HepG2 (cell line): ENCODE results near the gene TBX21. TPM values are rescaled to one million over a fixed set of nuclear protein-coding genes. Genes with fewer than 3 reads are reported as not detected.

Source experiments
- ATAC-seq: fragments of 200-7000 bp; cut with Tn5 transposase; 3 replicates; pipeline ENCODE4 v1.9.1; 2020; ENCODE audit warnings: mild to moderate bottlenecking, moderate library complexity
- BruUV-seq: library from RNA; stranded (reverse); fragments of 400-500 nt; replicated peaks from 2 replicates; lab custom pipeline; 2021; lab: Mats Ljungman, UMichigan
- CTCF ChIA-PET: fragments of 300-600 bp; formaldehyde crosslinking; extraction: SDS; loops from one replicate; lab custom pipeline; 2021; ENCODE audit warnings: low total read pairs, inconsistent platforms, low intra/inter-chr PET ratio; lab: Yijun Ruan, JAX
- POLR2A ChIA-PET: fragments of 350-600 bp; sonication (Branson Sonifier 250); formaldehyde crosslinking; loops from one replicate; lab custom pipeline; 2020; ENCODE audit warnings: antibody characterized with exemption, inconsistent platforms; lab: Yijun Ruan, JAX
- DNase-seq: peaks from one replicate; pipeline ENCODE4 v3.0.0-alpha.2; 2015; ENCODE audit warnings: low spot score
- FAIRE-seq: peaks from 3 replicates; lab custom pipeline; 2011; peaks lifted over from hg19 to GRCh38; lab: Jason Lieb, UNC
- H2AFZ ChIP-seq: one replicate; pipeline ENCODE4 v1.6.1; 2011; ENCODE audit warnings: low read length, inconsistent platforms
- H3K27ac ChIP-seq: fragments of 300-600 bp; 3 replicates; pipeline ENCODE4 v1.8.0; 2011; ENCODE audit warnings: mixed run types, mild to moderate bottlenecking, mixed read lengths, low read length, inconsistent platforms; ENCODE audit not compliant: insufficient read depth; ENCODE audit errors: extremely low read length
- H3K27me3 ChIP-seq, 2 experiments: fragments of 200-600 bp in 1 of 2; 2 replicates in 1 of 2; 3 replicates in 1 of 2; pipeline versions ENCODE4 v1.6.0 to v1.8.0; 2011; ENCODE audit warnings: low read length in 2 of 2, mild to moderate bottlenecking in 2 of 2, moderate library complexity in 2 of 2, inconsistent platforms in 1 of 2; ENCODE audit not compliant: insufficient read depth in 2 of 2, control insufficient read depth in 1 of 2
- H3K36me3 ChIP-seq, 2 experiments: fragments of 200-600 bp in 1 of 2; replicated peaks in 1 of 2; 2 replicates in 1 of 2; 3 replicates in 1 of 2; pipeline versions ENCODE4 v1.5.1 to v1.8.0; 2011; ENCODE audit warnings: low read length in 2 of 2, inconsistent platforms in 1 of 2; ENCODE audit not compliant: insufficient read depth in 2 of 2, control insufficient read depth in 1 of 2
- H3K4me1 ChIP-seq: 2 replicates; pipeline ENCODE4 v1.5.1; 2012; ENCODE audit warnings: low read length, inconsistent platforms; ENCODE audit not compliant: insufficient read depth
- H3K4me2 ChIP-seq: 2 replicates; pipeline ENCODE4 v1.6.0; 2011; ENCODE audit warnings: low read depth, low read length, inconsistent platforms
- H3K4me3 ChIP-seq, 3 experiments: fragments of 200-600 bp in 1 of 3; sonication (generic), shearing (Covaris generic) in 1 of 3; replicated peaks in 1 of 3; 2 replicates each; pipeline ENCODE4 v1.5.1; 2011 to 2016; ENCODE audit warnings: low read length in 3 of 3, inconsistent platforms in 2 of 3, low read depth in 2 of 3, mild to moderate bottlenecking in 2 of 3, control low read depth in 1 of 3, mixed read lengths in 1 of 3; ENCODE audit not compliant: insufficient read depth in 1 of 3
- H3K79me2 ChIP-seq: one replicate; pipeline ENCODE4 v1.6.1; 2011; ENCODE audit warnings: low read length, inconsistent platforms; ENCODE audit not compliant: insufficient read depth
- H3K9ac ChIP-seq: 2 replicates; pipeline ENCODE4 v1.6.0; 2011; ENCODE audit warnings: mild to moderate bottlenecking, low read depth, low read length, inconsistent platforms; ENCODE audit not compliant: insufficient read depth
- H3K9me3 ChIP-seq: 2 replicates; pipeline ENCODE4 v1.5.1; 2012; ENCODE audit warnings: mild to moderate bottlenecking, low read length
- H4K20me1 ChIP-seq: 2 replicates; pipeline ENCODE4 v1.6.0; 2011; ENCODE audit warnings: inconsistent platforms, mild to moderate bottlenecking, low read length, moderate library complexity; ENCODE audit not compliant: insufficient read depth
- EHMT2 ChIP-seq: fragments of 200-600 bp; sonication (generic); IDR thresholded peaks from 2 replicates; pipeline ENCODE4 v1.7.0; 2017; ENCODE audit warnings: antibody characterized with exemption, low read depth, low read length, borderline replicate concordance
- EZH2 ChIP-seq: conservative IDR thresholded peaks from 2 replicates; pipeline ENCODE4 v1.6.1; 2012; ENCODE audit warnings: mild to moderate bottlenecking, low read depth, low read length, moderate library complexity
- GMEB1 ChIP-seq: sonication (generic); formaldehyde crosslinking; IDR thresholded peaks from 2 replicates; pipeline ENCODE4 v1.5.1; 2020; ENCODE audit warnings: missing genetic modification reagents, mild to moderate bottlenecking, borderline replicate concordance
- HMGXB4 ChIP-seq, 2 experiments: sonication (generic) in 1 of 2; formaldehyde crosslinking in 1 of 2; IDR thresholded peaks; 2 replicates each; pipeline versions ENCODE4 v1.4.0 to v1.6.1; 2018 to 2020; ENCODE audit warnings: missing genetic modification reagents in 2 of 2, borderline replicate concordance in 1 of 2, low read depth in 1 of 2, mild to moderate bottlenecking in 1 of 2, missing biosample characterization in 1 of 2
- HNRNPL ChIP-seq: fragments of 200-400 bp; formaldehyde crosslinking; IDR thresholded peaks from 2 replicates; pipeline ENCODE4 v1.6.1; 2017; ENCODE audit warnings: mild to moderate bottlenecking, low read depth, low read length
- IKZF4 ChIP-seq: sonication (generic); formaldehyde crosslinking; IDR thresholded peaks from 2 replicates; pipeline ENCODE4 v1.5.1; 2020; ENCODE audit warnings: borderline replicate concordance, mild to moderate bottlenecking, low read depth, missing genetic modification reagents; ENCODE audit errors: not compliant biosample characterization
- MAFK ChIP-seq, 2 experiments: IDR thresholded peaks in 1 of 2; conservative IDR thresholded peaks in 1 of 2; 2 replicates each; pipeline ENCODE4 v1.6.1; 2011; ENCODE audit warnings: improper control_type of control experiment in 2 of 2, low read length in 2 of 2
- RBM39 ChIP-seq: fragments of 200-400 bp; formaldehyde crosslinking; IDR thresholded peaks from one replicate; pipeline ENCODE4 v1.6.1; 2018; ENCODE audit warnings: antibody characterized with exemption, mild to moderate bottlenecking, low read depth, low read length; ENCODE audit not compliant: poor library complexity, severe bottlenecking
- SIX4 ChIP-seq: sonication (generic); formaldehyde crosslinking; IDR thresholded peaks from 2 replicates; pipeline ENCODE4 v1.4.0; 2020; ENCODE audit warnings: missing genetic modification reagents
- TBX2 ChIP-seq: sonication (generic); formaldehyde crosslinking; IDR thresholded peaks from 2 replicates; pipeline ENCODE4 v1.5.0; 2020; ENCODE audit warnings: missing genetic modification reagents, mild to moderate bottlenecking, borderline replicate concordance
- ZNF572 ChIP-seq: sonication (generic); formaldehyde crosslinking; IDR thresholded peaks from 2 replicates; pipeline ENCODE4 v1.5.1; 2020; ENCODE audit warnings: mild to moderate bottlenecking, missing genetic modification reagents
- ZNF761 ChIP-seq: sonication (generic); formaldehyde crosslinking; conservative IDR thresholded peaks from 2 replicates; pipeline ENCODE4 v1.4.0; 2020; ENCODE audit warnings: mild to moderate bottlenecking, missing genetic modification reagents
- ZNF768 ChIP-seq: sonication (generic); formaldehyde crosslinking; IDR thresholded peaks from 2 replicates; pipeline ENCODE4 v1.4.0; 2020; ENCODE audit warnings: missing genetic modification reagents
- WGBS: methylation state at CpG from one replicate; pipeline ENCODE4 v1.1.6; 2017; ENCODE audit warnings: low lambda C conversion rate; 5-methylcytosine and 5-hydroxymethylcytosine counted together
- in situ Hi-C: cut with HindIII; loops from 2 replicates; pipeline ENCODE4 v1.10.0; 2017; ENCODE audit warnings: low pct_unique_long_range_greater_than_20kb; ENCODE audit not compliant: extremely low pct_ligation_motif_present
- intact Hi-C: fragments of 100-400 bp; cut with micrococcal nuclease; formaldehyde crosslinking; loops from one replicate; pipeline ENCODE4 v1.10.0; 2022; ENCODE audit not compliant: unreplicated experiment
- polyA plus RNA-seq, 8 experiments: library from polyadenylated mRNA; depleted of rRNA in 3 of 8; stranded (reverse) in 7 of 8; unstranded in 1 of 8; fragments of >200 nt; fragmentation: Illumina TruSeq in 4 of 8; extraction: Trizol in 4 of 8; gene quantifications; 2 replicates each; pipeline versions ENCODE4 v1.2.1 to v1.2.3, GENCODE V29; 2011 to 2016; ENCODE audit warnings: low read depth in 4 of 8, missing spikeins in 1 of 8, mixed read lengths in 1 of 8; ENCODE audit not compliant: insufficient read depth in 1 of 8
- total RNA-seq, 5 experiments: library from RNA; depleted of rRNA; stranded (reverse); fragments of >200 nt; fragmentation: Illumina TruSeq; extraction: Trizol; gene quantifications; 2 replicates each; pipeline ENCODE4 v1.2.3, GENCODE V29; 2016; ENCODE audit warnings: low read depth in 1 of 5

The TBX21 gene
- total and polyA plus RNA-seq, 2 of the 13 experiments (the other 11 are each of a cell fraction or from before 2014, with no cell fraction given) = not detected

DNA sequence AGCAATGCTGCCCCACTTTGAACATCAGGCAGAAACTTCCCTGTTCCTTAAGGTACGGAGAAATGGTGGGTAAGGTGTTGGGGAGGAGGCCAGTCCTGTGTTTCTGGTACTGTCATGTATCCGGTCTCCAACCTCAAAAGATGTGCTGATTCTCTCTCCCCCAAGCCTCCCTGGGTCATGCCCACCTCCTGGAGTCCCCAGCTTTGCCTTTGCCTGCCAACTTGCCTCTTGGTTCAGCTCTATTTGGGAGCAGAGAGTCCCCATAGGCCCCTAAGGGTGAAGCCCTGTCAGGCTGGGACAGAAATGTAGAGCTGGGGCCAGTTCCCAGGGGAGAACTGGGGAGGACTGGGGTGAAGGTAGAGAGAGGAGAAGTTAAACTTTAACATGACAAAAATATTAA lies 1.6 kb upstream of the TBX21 start:
- H3K9ac ChIP-seq = no peak overlapping the region
- ChIA-PET CTCF (no interaction called here), POLR2A (no interaction called here)
- DNase-seq (no peak), FAIRE-seq (no peak), ATAC-seq (no peak)
- H3K4me2 ChIP-seq = no peak overlapping the region
- no peaks in the 10 kb centered on the region for H3K9me3 ChIP-seq
- H3K4me1 ChIP-seq = peaks cover 13% of the 10 kb centered on the region
- H3K36me3 ChIP-seq = no peaks in the 10 kb centered on the region
- intact Hi-C loops (no loop called here), in situ Hi-C loops (no loop called here)
- TF ChIP-seq ZNF768 (CRISPR knock-in tag) = no peak
- no peak for TF ChIP-seq HMGXB4 (CRISPR knock-in tag; IDR thresholded peaks at IDR 0.05; ENCODE audit: borderline replicate concordance in 1 of 2, low read depth in 1 of 2)
- no peak for TF ChIP-seq RBM39
- no peaks in the 10 kb centered on the region for H3K79me2 ChIP-seq
- BruUV-seq = no TSS peak
- peaks cover 37 to 93% of the 10 kb centered on the region in 2 experiments for H3K27me3 ChIP-seq
- no peaks in the 10 kb centered on the region; the same call in 1 of the 2 replicates for H4K20me1 ChIP-seq
- H2AFZ ChIP-seq = no peak overlapping the region
- H3K4me3 ChIP-seq = no peak overlapping the region
- WGBS = 7% methylated on average over 2 of the region's 2 CpGs
- no peak overlapping the region for H3K27ac ChIP-seq

DNA sequence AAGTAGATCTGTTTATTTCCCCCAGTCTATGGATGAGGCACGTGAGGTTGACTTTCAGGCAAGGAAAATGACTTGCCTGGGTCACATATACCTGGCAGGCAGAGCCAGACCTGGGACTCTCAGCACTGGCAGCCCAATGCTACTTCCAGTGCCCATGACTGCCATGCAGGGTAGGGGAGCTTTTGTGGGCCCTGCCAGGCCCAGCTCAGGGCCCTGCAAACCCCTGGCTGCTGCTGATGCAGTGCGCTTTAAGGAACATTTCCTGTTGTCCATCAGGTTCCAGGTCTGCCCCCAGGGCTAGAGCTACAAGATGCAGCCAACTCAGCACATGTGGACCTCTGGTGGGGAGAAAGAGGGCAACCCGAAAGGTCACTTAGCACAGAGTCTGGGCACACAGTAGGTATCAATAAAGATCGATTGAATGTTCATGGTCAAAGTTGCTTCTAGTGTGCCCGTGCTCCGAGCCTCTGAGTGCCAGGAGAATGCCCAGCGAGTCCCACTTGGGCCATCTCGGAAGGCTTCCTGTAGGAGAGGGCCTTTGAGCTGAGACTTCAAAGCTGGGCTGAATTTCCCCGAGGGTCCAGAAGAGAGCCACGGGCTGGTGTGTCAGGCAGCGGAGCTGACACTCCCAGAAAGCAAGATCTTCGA lies 513 bp upstream of the TBX21 start:
- Histone ChIP-seq H3K9ac (no peak overlapping the region), H3K4me1 (peaks cover 13% of the 10 kb centered on the region), H3K9me3 (no peaks in the 10 kb centered on the region), H3K36me3 (no peaks in the 10 kb centered on the region), H3K4me2 (peak overlapping the region; percentile 71), H4K20me1 (no peaks in the 10 kb centered on the region), H3K27me3 (peaks cover 36 to 92% of the 10 kb centered on the region in 2 experiments), H2AFZ (no peak overlapping the region), H3K27ac (no peak overlapping the region), H3K4me3 (peak overlapping the region in 1 of 3 experiments; percentile 70; a peak in 1 of 6 replicates), H3K79me2 (no peaks in the 10 kb centered on the region)
- ChIA-PET CTCF (interaction anchor here (1.1 kb wide), 1 partner anchor 11 kb away, joined by 5 read pairs; no protein-coding TSS in a partner anchor), POLR2A (interaction anchor here (1.0 kb wide), 2 partner anchors 9 to 99 kb away, joined by 3 to 4 read pairs; partner anchors contain the start of genes LRRC46 and MRPL10)
- intact Hi-C loops = no loop called here
- DNase-seq (no peak), FAIRE-seq (no peak), ATAC-seq (no peak)
- WGBS = 35% methylated on average over 11 of the region's 12 CpGs
- in situ Hi-C loops = no loop called here
- no TSS peak for BruUV-seq
- no peak for TF ChIP-seq ZNF572 (CRISPR knock-in tag)
- TF ChIP-seq MAFK (conservative IDR thresholded peaks at IDR 0.05 in 1 of 2, IDR thresholded peaks at IDR 0.05 in 1 of 2; ENCODE audit: low read length in 2 of 2) = 0 out of 4 replicates have a peak, but pooled peaks have one; percentile 12 to 19
- 0 out of 2 replicates have a peak, but pooled peaks have one; percentile 55 for TF ChIP-seq EZH2
- peak; percentile 26 for TF ChIP-seq IKZF4 (CRISPR knock-in tag)
- TF ChIP-seq HNRNPL = no peak
- TF ChIP-seq TBX2 (CRISPR knock-in tag) = peak; percentile 24; the same call in 1 of the 2 replicates
- TF ChIP-seq SIX4 = no peak
- TF ChIP-seq ZNF761 (CRISPR knock-in tag) = 0 out of 2 replicates have a peak, but pooled peaks have one; percentile 17
- no peak for TF ChIP-seq EHMT2
- no peak for TF ChIP-seq GMEB1 (CRISPR knock-in tag)
